ENCODE results near the gene ZAP70. TPM values are rescaled to one million over a fixed set of nuclear protein-coding genes. Genes with fewer than 3 reads are reported as not detected.

ZAP70 gene
- total and polyA plus RNA-seq, 2 donors (not counting 3 experiments of a cell fraction or from before 2014, with no cell fraction given): 0.14 TPM; not detected in 1

DNA sequence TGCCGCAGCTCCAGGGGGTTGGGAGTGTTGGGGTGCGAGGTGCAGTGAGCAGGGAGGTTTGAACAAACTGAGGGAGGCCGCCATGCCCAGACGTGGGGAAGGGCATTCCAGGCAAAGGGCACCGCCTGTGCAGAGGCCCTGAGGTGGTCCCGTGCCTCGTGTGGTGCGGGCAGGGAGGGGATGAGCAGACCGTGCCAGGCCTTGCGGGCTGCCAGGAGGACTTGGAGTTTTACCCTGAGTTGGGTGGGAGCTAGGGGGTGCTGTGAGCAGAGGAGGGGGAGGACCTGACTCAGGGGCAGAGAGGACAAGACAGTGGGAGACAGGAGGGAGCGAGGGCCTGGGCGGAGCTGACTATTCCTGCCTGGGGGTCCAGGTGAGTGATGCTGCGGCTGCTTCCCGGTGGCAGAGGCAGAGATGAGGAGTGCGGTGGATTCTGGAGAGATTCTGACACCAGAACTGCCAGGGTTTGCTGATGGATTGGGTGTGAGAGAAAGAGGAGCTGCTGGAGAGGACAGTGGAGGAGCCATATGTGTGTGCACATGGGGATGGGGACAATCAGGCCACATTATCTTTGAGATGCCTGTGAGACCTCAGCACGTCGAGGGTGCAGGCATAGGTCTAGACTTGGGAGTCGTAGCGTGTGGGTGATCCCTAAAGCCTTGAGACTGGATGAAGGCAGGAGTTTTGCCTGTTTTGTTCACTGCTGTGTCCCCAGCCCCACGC is 23.4 kb downstream of the ZAP70 start:
- DNase-seq (ENCODE audit: low read depth, low spot score) (no peak), FAIRE-seq (no peak)
- H2AFZ ChIP-seq (ENCODE audit: low read depth, low read length): no peak overlapping the region
- no peaks in the 10 kb centered on the region for H3K79me2 ChIP-seq (ENCODE audit: control insufficient read depth, insufficient read depth, low read length)
- H3K9me3 ChIP-seq (replicated peaks; ENCODE audit: control insufficient read depth, insufficient read depth, low read length): no peaks in the 10 kb centered on the region
- no peak overlapping the region for H3K4me3 ChIP-seq (replicated peaks in 1 of 3; ENCODE audit: insufficient read depth in 1 of 3, low read depth in 1 of 3, low read length in 3 of 3)
- dilution Hi-C loops (cut with MboI; ENCODE audit: extremely low pct_ligation_motif_present, low sequenced_read_pairs) (no loop called here), intact Hi-C loops (cut with micrococcal nuclease) (no loop called here)
- no peaks in the 10 kb centered on the region for H3K4me1 ChIP-seq (ENCODE audit: control insufficient read depth, extremely low read depth, insufficient read depth, low read length)
- H3K27ac ChIP-seq (ENCODE audit: insufficient read depth, low read depth, low read length): no peak overlapping the region
- H4K20me1 ChIP-seq (replicated peaks; ENCODE audit: control insufficient read depth, extremely low read depth, insufficient read depth, low read length): no peaks in the 10 kb centered on the region
- H3K36me3 ChIP-seq (ENCODE audit: control insufficient read depth in 2 of 2, extremely low read depth in 1 of 2, insufficient read depth in 2 of 2, low read length in 2 of 2): no peaks in the 10 kb centered on the region
- no peak overlapping the region for H3K4me2 ChIP-seq (ENCODE audit: insufficient read depth, low read length)
- ChIA-PET CTCF (interaction anchor here (1.6 kb wide), 1 partner anchor 533 kb away, joined by 3 read pairs; no protein-coding TSS in a partner anchor), POLR2A (no interaction called here)
- no TSS peak for BruUV-seq (replicated peaks)
- no peaks in the 10 kb centered on the region for H3K27me3 ChIP-seq (ENCODE audit: control insufficient read depth in 2 of 2, insufficient read depth in 2 of 2, low read length in 2 of 2)
- no peak overlapping the region for H3K9ac ChIP-seq (replicated peaks; ENCODE audit: extremely low read depth, insufficient read depth, low read length)
- H3K9me1 ChIP-seq (replicated peaks; ENCODE audit: control insufficient read depth, extremely low read depth, insufficient read depth, low read length): no peaks in the 10 kb centered on the region
- TF ChIP-seq POLR2A (IDR thresholded peaks at IDR 0.05; ENCODE audit: low read depth, low read length) (no peak), JUN (IDR thresholded peaks at IDR 0.05; ENCODE audit: borderline replicate concordance, insufficient read depth, insufficient read length, low read depth) (no peak), FOS (IDR thresholded peaks at IDR 0.05; ENCODE audit: borderline replicate concordance, insufficient read depth, low read length) (no peak), GATA2 (IDR thresholded peaks at IDR 0.05; ENCODE audit: insufficient read depth, insufficient read length, low read depth, low read length) (no peak), EZH2 (IDR thresholded peaks at IDR 0.05; ENCODE audit: borderline replicate concordance, low read depth, low read length, severe bottlenecking) (no peak)
- TF ChIP-seq, protein P1, sequence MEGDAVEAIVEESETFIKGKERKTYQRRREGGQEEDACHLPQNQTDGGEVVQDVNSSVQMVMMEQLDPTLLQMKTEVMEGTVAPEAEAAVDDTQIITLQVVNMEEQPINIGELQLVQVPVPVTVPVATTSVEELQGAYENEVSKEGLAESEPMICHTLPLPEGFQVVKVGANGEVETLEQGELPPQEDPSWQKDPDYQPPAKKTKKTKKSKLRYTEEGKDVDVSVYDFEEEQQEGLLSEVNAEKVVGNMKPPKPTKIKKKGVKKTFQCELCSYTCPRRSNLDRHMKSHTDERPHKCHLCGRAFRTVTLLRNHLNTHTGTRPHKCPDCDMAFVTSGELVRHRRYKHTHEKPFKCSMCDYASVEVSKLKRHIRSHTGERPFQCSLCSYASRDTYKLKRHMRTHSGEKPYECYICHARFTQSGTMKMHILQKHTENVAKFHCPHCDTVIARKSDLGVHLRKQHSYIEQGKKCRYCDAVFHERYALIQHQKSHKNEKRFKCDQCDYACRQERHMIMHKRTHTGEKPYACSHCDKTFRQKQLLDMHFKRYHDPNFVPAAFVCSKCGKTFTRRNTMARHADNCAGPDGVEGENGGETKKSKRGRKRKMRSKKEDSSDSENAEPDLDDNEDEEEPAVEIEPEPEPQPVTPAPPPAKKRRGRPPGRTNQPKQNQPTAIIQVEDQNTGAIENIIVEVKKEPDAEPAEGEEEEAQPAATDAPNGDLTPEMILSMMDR (IDR thresholded peaks at IDR 0.05; ENCODE audit: extremely low read depth in 1 of 2, insufficient read depth in 1 of 2, low read depth in 1 of 2, low read length in 2 of 2): no peak
